GM12878 (cell line): ENCODE data around the gene REXO1. TPM values are rescaled to one million over a fixed set of nuclear protein-coding genes. Genes with fewer than 3 reads are reported as not detected.

Source experiments
- ATAC-seq: fragments of 200-7000 bp; cut with Tn5 transposase; 3 replicates; pipeline ENCODE4 v1.9.1; 2020; ENCODE audit warnings: mild to moderate bottlenecking, moderate library complexity
- BruUV-seq: library from RNA; stranded (reverse); fragments of 400-500 nt; replicated peaks from 2 replicates; lab custom pipeline; 2021; lab: Mats Ljungman, UMichigan
- CTCF ChIA-PET: fragments of 300-600 bp; sonication (Branson Sonifier 250); formaldehyde crosslinking; extraction: SDS; loops from one replicate; lab custom pipeline; 2021; ENCODE audit warnings: inconsistent platforms; lab: Yijun Ruan, JAX
- POLR2A ChIA-PET: fragments of 350-600 bp; formaldehyde crosslinking; extraction: SDS; loops from one replicate; lab custom pipeline; 2021; ENCODE audit warnings: inconsistent platforms; lab: Charles Lee
- RAD21 ChIA-PET: fragments of 300-600 bp; sonication (Branson Sonifier 250); formaldehyde crosslinking; loops from one replicate; lab custom pipeline; 2023; ENCODE audit warnings: antibody characterized with exemption; ENCODE audit not compliant: unreplicated experiment; lab: Charles Lee
- SMC1A ChIA-PET: fragments of 300-600 bp; sonication (Branson Sonifier 250); formaldehyde crosslinking; loops from one replicate; lab custom pipeline; 2023; ENCODE audit not compliant: unreplicated experiment, uncharacterized antibody; lab: Charles Lee
- DNase-seq: peaks from one replicate; pipeline ENCODE4 v3.0.0-alpha.2; 2011; ENCODE audit warnings: low read depth, low spot score
- FAIRE-seq: peaks from 3 replicates; lab custom pipeline; 2011; peaks lifted over from hg19 to GRCh38; lab: Jason Lieb, UNC
- H2AFZ ChIP-seq: 2 replicates; pipeline ENCODE4 v1.6.0; 2011; ENCODE audit warnings: low read depth, low read length, control low read depth; ENCODE audit not compliant: control insufficient read depth
- H3K27ac ChIP-seq: 2 replicates; pipeline ENCODE4 v1.5.1; 2011; ENCODE audit warnings: control low read depth; ENCODE audit not compliant: control insufficient read depth, insufficient read depth
- H3K27me3 ChIP-seq, 2 experiments: replicated peaks in 1 of 2; 2 replicates each; pipeline versions ENCODE4 v1.6.0 to v1.6.1; 2011; ENCODE audit warnings: low read length in 1 of 2; ENCODE audit not compliant: control insufficient read depth in 2 of 2, insufficient read depth in 2 of 2
- H3K36me3 ChIP-seq, 2 experiments: 2 replicates each; pipeline ENCODE4 v1.5.1; 2011; ENCODE audit warnings: low read length in 1 of 2; ENCODE audit not compliant: control insufficient read depth in 2 of 2, insufficient read depth in 2 of 2
- H3K4me1 ChIP-seq: 2 replicates; pipeline ENCODE4 v1.6.1; 2011; ENCODE audit warnings: mild to moderate bottlenecking, low read length, moderate library complexity, mixed read lengths; ENCODE audit not compliant: control insufficient read depth, insufficient read depth
- H3K4me2 ChIP-seq: 2 replicates; pipeline ENCODE4 v1.6.0; 2011; ENCODE audit warnings: control low read depth; ENCODE audit not compliant: control insufficient read depth, insufficient read depth
- H3K4me3 ChIP-seq: fragments of 200-600 bp; sonication (generic); 2 replicates; pipeline ENCODE4 v1.5.1; 2016
- H3K79me2 ChIP-seq: 2 replicates; pipeline ENCODE4 v1.6.0; 2011; ENCODE audit warnings: low read length; ENCODE audit not compliant: control insufficient read depth, insufficient read depth
- H3K9ac ChIP-seq: 2 replicates; pipeline ENCODE4 v1.8.0; 2011; ENCODE audit warnings: low read length, control low read depth, mixed read lengths; ENCODE audit not compliant: control insufficient read depth, insufficient read depth
- H3K9me3 ChIP-seq: replicated peaks from 3 replicates; pipeline ENCODE4 v1.5.1; 2011; ENCODE audit warnings: mild to moderate bottlenecking, low read length; ENCODE audit not compliant: control insufficient read depth, insufficient read depth
- H4K20me1 ChIP-seq: 2 replicates; pipeline ENCODE4 v1.6.0; 2011; ENCODE audit not compliant: control insufficient read depth, insufficient read depth
- BHLHE40 ChIP-seq, 2 experiments: fragments of 450-650 bp in 1 of 2; IDR thresholded peaks; 2 replicates each; pipeline ENCODE4 v1.6.1; 2011 to 2017; ENCODE audit warnings: low read depth in 2 of 2, borderline replicate concordance in 1 of 2, improper control_type of control experiment in 1 of 2, low read length in 1 of 2, mild to moderate bottlenecking in 1 of 2
- HDAC2 ChIP-seq: fragments of 200-600 bp; sonication (generic); IDR thresholded peaks from 2 replicates; pipeline ENCODE4 v1.6.1; 2017
- NRF1 ChIP-seq: conservative IDR thresholded peaks from 2 replicates; pipeline ENCODE4 v1.6.1; 2011; ENCODE audit warnings: mild to moderate bottlenecking, low read depth, low read length, improper control_type of control experiment
- PBX3 ChIP-seq: IDR thresholded peaks from 2 replicates; pipeline ENCODE4 v1.6.1; 2011; ENCODE audit warnings: mild to moderate bottlenecking, low read depth, low read length, moderate library complexity; ENCODE audit not compliant: insufficient replicate concordance
- PKNOX1 ChIP-seq: fragments of 450-650 bp; IDR thresholded peaks from 2 replicates; pipeline ENCODE4 v1.6.1; 2016; ENCODE audit warnings: mild to moderate bottlenecking
- RELA ChIP-seq: fragments of 450-650 bp; IDR thresholded peaks from 2 replicates; pipeline ENCODE4 v1.8.0; 2014; ENCODE audit warnings: borderline replicate concordance; ENCODE audit not compliant: partially characterized antibody
- TAF1 ChIP-seq: IDR thresholded peaks from 2 replicates; pipeline ENCODE4 v1.6.1; 2011; ENCODE audit warnings: mild to moderate bottlenecking, low read depth, low read length, borderline replicate concordance
- YY1 ChIP-seq: IDR thresholded peaks from 2 replicates; pipeline ENCODE4 v1.6.1; 2011; ENCODE audit warnings: low read depth, mild to moderate bottlenecking, low read length
- ZNF592 ChIP-seq: fragments of 450-650 bp; IDR thresholded peaks from 2 replicates; pipeline ENCODE4 v1.6.1; 2017; ENCODE audit warnings: mild to moderate bottlenecking, moderate library complexity
- WGBS: methylation state at CpG from one replicate; pipeline ENCODE4 v1.1.6; 2016; ENCODE audit warnings: low lambda C conversion rate; ENCODE audit not compliant: insufficient replicate concordance, insufficient coverage; ENCODE audit errors: missing lambda C conversion rate; 5-methylcytosine and 5-hydroxymethylcytosine counted together
- in situ Hi-C: fragments of 300-500 bp; cut with MboI; formaldehyde crosslinking; loops from 9 replicates; pipeline ENCODE4 v1.14.3; 2018; ENCODE audit warnings: mixed read lengths
- intact Hi-C: fragments of 100-400 bp; cut with micrococcal nuclease; formaldehyde crosslinking; loops from one replicate; pipeline ENCODE4 v1.14.2; 2022; ENCODE audit not compliant: unreplicated experiment
- polyA plus RNA-seq, 11 experiments: library from polyadenylated mRNA; depleted of rRNA in 4 of 11; unstranded in 6 of 11; stranded (reverse) in 5 of 11; fragments of >200 nt; fragmentation: Nextera tagmentation in 4 of 11; fragmentation: Illumina TruSeq in 1 of 11; extraction: Ambion mirVana in 4 of 11; extraction: Trizol in 1 of 11; gene quantifications; 1 replicate in 1 of 11; 2 replicates in 10 of 11; pipeline versions ENCODE4 v1.2.1 to v1.2.3, GENCODE V29; 2011 to 2016; ENCODE audit warnings: inconsistent platforms in 2 of 11, missing spikeins in 2 of 11, low read depth in 1 of 11
- total RNA-seq, 4 experiments: library from RNA; depleted of rRNA in 3 of 4; stranded (reverse); fragments of >200 nt in 3 of 4; fragmentation: Illumina TruSeq in 1 of 4; extraction: Trizol in 1 of 4; gene quantifications; 2 replicates each; pipeline versions ENCODE4 v1.2.1 to v1.2.3, GENCODE V29; 2013 to 2021
- TF ChIP-seq, protein P1 (sequence below): IDR thresholded peaks from 2 replicates; pipeline ENCODE4 v1.6.1; 2011; ENCODE audit warnings: low read depth, mild to moderate bottlenecking, low read length, moderate library complexity, borderline replicate concordance; ENCODE audit errors: extremely low read depth

Gene REXO1
- total and polyA plus RNA-seq, 10 of the 15 experiments (the other 5 are each of a cell fraction or from before 2014, with no cell fraction given): 0.03 to 45.2 (median 8.4) TPM

- Histone ChIP-seq H3K36me3 (peaks cover 0 to 6% of the 10 kb centered on the region in 2 experiments; a peak in 2 of 4 replicates), H3K4me2 (peak overlapping the region; percentile 86), H3K4me1 (peaks cover 21% of the 10 kb centered on the region), H2AFZ (no peak overlapping the region), H3K79me2 (peaks cover 34% of the 10 kb centered on the region), H3K27ac (peak overlapping the region; percentile 82), H3K9ac (peak overlapping the region; percentile 96), H3K27me3 (no peaks in the 10 kb centered on the region), H4K20me1 (peaks cover 9% of the 10 kb centered on the region; the same call in 1 of the 2 replicates), H3K4me3 (peak overlapping the region; percentile 99), H3K9me3 (no peaks in the 10 kb centered on the region)
- SMC1A ChIA-PET: interaction anchor here (2.0 kb wide), 1 partner anchor 20 kb away, joined by 6 read pairs; no protein-coding TSS in a partner anchor
- intact Hi-C loops: no loop called here
- no TSS peak for BruUV-seq
- WGBS: 0% methylated on average over 10 of the region's 11 CpGs
- CTCF ChIA-PET: interaction anchor here (2.3 to 2.4 kb wide), 2 partner anchors 13 to 20 kb away, joined by 5 to 7 read pairs; no protein-coding TSS in a partner anchor
- POLR2A ChIA-PET: interaction anchor here (0.8 to 2.7 kb wide), 4 partner anchors 9 to 22 kb away, joined by 3 to 9 read pairs (median 4); no protein-coding TSS in a partner anchor
- peak; percentile 51 for ATAC-seq
- RAD21 ChIA-PET: interaction anchor here (0.5 to 1.5 kb wide), 2 partner anchors 11 to 20 kb away, joined by 4 to 7 read pairs; no protein-coding TSS in a partner anchor
- DNase-seq: no peak
- TF ChIP-seq, protein P1, sequence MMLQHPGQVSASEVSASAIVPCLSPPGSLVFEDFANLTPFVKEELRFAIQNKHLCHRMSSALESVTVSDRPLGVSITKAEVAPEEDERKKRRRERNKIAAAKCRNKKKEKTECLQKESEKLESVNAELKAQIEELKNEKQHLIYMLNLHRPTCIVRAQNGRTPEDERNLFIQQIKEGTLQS: no peak
- TF ChIP-seq TAF1: no peak
- no peak for TF ChIP-seq PBX3
- TF ChIP-seq NRF1: no peak
- TF ChIP-seq RELA: no peak
- TF ChIP-seq ZNF592: no peak
- TF ChIP-seq YY1: no peak
- TF ChIP-seq BHLHE40 (IDR thresholded peaks at IDR 0.05; ENCODE audit: borderline replicate concordance in 1 of 2, low read depth in 2 of 2, low read length in 1 of 2): peak in 1 of 2 experiments; percentile 5; a peak in 1 of 4 replicates
- TF ChIP-seq PKNOX1: 0 out of 2 replicates have a peak, but pooled peaks have one; percentile 16
- no peak for TF ChIP-seq HDAC2
- no peak for FAIRE-seq
- in situ Hi-C loops: no loop called here
Observed at GRCh38 chr19:1884291-1884718, 36.0 kb upstream of the REXO1 start.
